SK-N-SH treated with all-trans-retinoic acid at 6 μM for 48 hours (cell line): ENCODE data around the gene MAB21L3.
A peak's percentile ranks its signal among the peaks of the same experiment; 100 is the strongest.

ENCODE experiments used
- ATAC-seq: fragments of 200-7000 bp; cut with Tn5 transposase; 3 replicates; pipeline ENCODE4 v1.9.1; 2020; ENCODE audit warnings: mild to moderate bottlenecking, moderate library complexity
- ARNTL ChIP-seq: fragments of 450-650 bp; formaldehyde crosslinking; IDR thresholded peaks from 2 replicates; pipeline ENCODE4 v1.5.0; 2020; ENCODE audit warnings: low read depth, mild to moderate bottlenecking, moderate library complexity, borderline replicate concordance
- BACH2 ChIP-seq: fragments of 250-450 bp; sonication (Bioruptor Pico); IDR thresholded peaks from 2 replicates; pipeline ENCODE4 v1.9.0; 2021; ENCODE audit warnings: mild to moderate bottlenecking, borderline replicate concordance
- CREB5 ChIP-seq: fragments of 250-450 bp; sonication (Bioruptor Pico); IDR thresholded peaks from 2 replicates; pipeline ENCODE4 v1.5.1; 2020; ENCODE audit warnings: low read depth, mild to moderate bottlenecking, moderate library complexity
- CSDC2 ChIP-seq: fragments of 250-450 bp; sonication (Bioruptor Pico); IDR thresholded peaks from 2 replicates; pipeline ENCODE4 v1.5.0; 2020; ENCODE audit warnings: mild to moderate bottlenecking, moderate library complexity
- ESRRG ChIP-seq: fragments of 250-450 bp; sonication (Bioruptor Pico); IDR thresholded peaks from 2 replicates; pipeline ENCODE4 v1.6.1; 2021; ENCODE audit warnings: mild to moderate bottlenecking
- GLIS3 ChIP-seq: fragments of 250-450 bp; sonication (Bioruptor Pico); IDR thresholded peaks from 2 replicates; pipeline ENCODE4 v1.5.0; 2020; ENCODE audit warnings: mild to moderate bottlenecking, moderate library complexity
- ISL1 ChIP-seq: fragments of 250-450 bp; sonication (Bioruptor Pico); IDR thresholded peaks from 2 replicates; pipeline ENCODE4 v2.1.2; 2022; ENCODE audit warnings: mild to moderate bottlenecking, moderate library complexity
- OSR1 ChIP-seq: fragments of 250-450 bp; sonication (Bioruptor Pico); IDR thresholded peaks from 2 replicates; pipeline ENCODE4 v1.8.0; 2022; ENCODE audit warnings: moderate library complexity, mild to moderate bottlenecking, inconsistent platforms
- PATZ1 ChIP-seq: fragments of 250-450 bp; sonication (Bioruptor Pico); IDR thresholded peaks from 2 replicates; pipeline ENCODE4 v1.8.0; 2020; ENCODE audit warnings: mild to moderate bottlenecking, moderate library complexity, borderline replicate concordance
- POU6F1 ChIP-seq: fragments of 250-450 bp; sonication (Bioruptor Pico); IDR thresholded peaks from 2 replicates; pipeline ENCODE4 v1.8.0; 2021; ENCODE audit warnings: low read depth, mild to moderate bottlenecking, moderate library complexity, borderline replicate concordance
- PPARA ChIP-seq: fragments of 250-450 bp; sonication (Bioruptor Pico); IDR thresholded peaks from 2 replicates; pipeline ENCODE4 v1.5.0; 2020; ENCODE audit warnings: mild to moderate bottlenecking, borderline replicate concordance
- RARB ChIP-seq: fragments of 250-450 bp; sonication (Bioruptor Pico); IDR thresholded peaks from 2 replicates; pipeline ENCODE4 v1.8.0; 2021; ENCODE audit warnings: mild to moderate bottlenecking, moderate library complexity
- SNAI2 ChIP-seq: fragments of 250-450 bp; sonication (Bioruptor Pico); IDR thresholded peaks from 2 replicates; pipeline ENCODE4 v1.5.0; 2020; ENCODE audit warnings: mild to moderate bottlenecking, moderate library complexity
- TOX ChIP-seq: fragments of 250-450 bp; sonication (Bioruptor Pico); IDR thresholded peaks from 2 replicates; pipeline ENCODE4 v1.8.0; 2021; ENCODE audit warnings: mild to moderate bottlenecking, moderate library complexity, borderline replicate concordance
- TSHZ2 ChIP-seq: fragments of 250-450 bp; sonication (Bioruptor Pico); IDR thresholded peaks from 2 replicates; pipeline ENCODE4 v1.5.0; 2020; ENCODE audit warnings: mild to moderate bottlenecking, moderate library complexity
- ZC3H10 ChIP-seq: fragments of 250-450 bp; sonication (Bioruptor Pico); IDR thresholded peaks from 2 replicates; pipeline ENCODE4 v1.5.1; 2021; ENCODE audit warnings: mild to moderate bottlenecking, moderate library complexity
- ZFP3 ChIP-seq: fragments of 250-450 bp; sonication (Bioruptor Pico); IDR thresholded peaks from 2 replicates; pipeline ENCODE4 v1.5.0; 2020; ENCODE audit warnings: mild to moderate bottlenecking, moderate library complexity
- ZNF565 ChIP-seq: fragments of 450-650 bp; formaldehyde crosslinking; conservative IDR thresholded peaks from 2 replicates; pipeline ENCODE4 v1.5.0; 2020; ENCODE audit warnings: low read depth, mild to moderate bottlenecking, moderate library complexity
- ZNF70 ChIP-seq: fragments of 450-650 bp; formaldehyde crosslinking; IDR thresholded peaks from 2 replicates; pipeline ENCODE4 v1.5.0; 2020; ENCODE audit warnings: mild to moderate bottlenecking, moderate library complexity
- ZNF8 ChIP-seq: fragments of 450-650 bp; formaldehyde crosslinking; IDR thresholded peaks from 2 replicates; pipeline ENCODE4 v1.5.0; 2020; ENCODE audit warnings: mild to moderate bottlenecking, moderate library complexity
- TF ChIP-seq, protein P1 (sequence below): fragments of 250-450 bp; sonication (Bioruptor Pico); IDR thresholded peaks from 2 replicates; pipeline ENCODE4 v1.5.1; 2021; ENCODE audit warnings: mild to moderate bottlenecking, moderate library complexity

MAB21L3 gene

GRCh38 chr1:116163533-116163932 is 52.3 kb downstream of the MAB21L3 start:
- TF ChIP-seq ESRRG (no peak), BACH2 (CRISPR knock-in tag) (no peak), ZFP3 (CRISPR knock-in tag) (no peak), ZC3H10 (no peak), ZNF70 (CRISPR knock-in tag) (no peak), ZNF8 (no peak), POU6F1 (CRISPR knock-in tag) (no peak), PPARA (CRISPR knock-in tag) (no peak), TOX (no peak), CSDC2 (no peak), RARB (CRISPR knock-in tag) (no peak), CREB5 (CRISPR knock-in tag) (no peak)
- TF ChIP-seq, protein P1, sequence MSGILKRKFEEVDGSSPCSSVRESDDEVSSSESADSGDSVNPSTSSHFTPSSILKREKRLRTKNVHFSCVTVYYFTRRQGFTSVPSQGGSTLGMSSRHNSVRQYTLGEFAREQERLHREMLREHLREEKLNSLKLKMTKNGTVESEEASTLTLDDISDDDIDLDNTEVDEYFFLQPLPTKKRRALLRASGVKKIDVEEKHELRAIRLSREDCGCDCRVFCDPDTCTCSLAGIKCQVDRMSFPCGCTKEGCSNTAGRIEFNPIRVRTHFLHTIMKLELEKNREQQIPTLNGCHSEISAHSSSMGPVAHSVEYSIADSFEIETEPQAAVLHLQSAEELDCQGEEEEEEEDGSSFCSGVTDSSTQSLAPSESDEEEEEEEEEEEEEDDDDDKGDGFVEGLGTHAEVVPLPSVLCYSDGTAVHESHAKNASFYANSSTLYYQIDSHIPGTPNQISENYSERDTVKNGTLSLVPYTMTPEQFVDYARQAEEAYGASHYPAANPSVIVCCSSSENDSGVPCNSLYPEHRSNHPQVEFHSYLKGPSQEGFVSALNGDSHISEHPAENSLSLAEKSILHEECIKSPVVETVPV (CRISPR knock-in tag) = no peak
- no peak for ATAC-seq

GRCh38 chr1:116164150-116164549 is 53.0 kb downstream of the MAB21L3 start:
- ATAC-seq = peak; percentile 20; the same call in 1 of the 3 replicates
- TF ChIP-seq ESRRG = no peak
- no peak for TF ChIP-seq RARB (CRISPR knock-in tag)
- no peak for TF ChIP-seq TOX
- TF ChIP-seq ISL1 = no peak
- TF ChIP-seq SNAI2 (CRISPR knock-in tag) = no peak
- TF ChIP-seq ZNF8 = no peak
- no peak for TF ChIP-seq ZFP3 (CRISPR knock-in tag)
- no peak for TF ChIP-seq BACH2 (CRISPR knock-in tag)

- ATAC-seq = peak; percentile 31; the same call in 1 of the 3 replicates
- TF ChIP-seq CREB5 (CRISPR knock-in tag) = no peak
- no peak for TF ChIP-seq ZNF70 (CRISPR knock-in tag)
- no peak for TF ChIP-seq ZNF565 (CRISPR knock-in tag)
- no peak for TF ChIP-seq ZC3H10
- TF ChIP-seq BACH2 (CRISPR knock-in tag) = no peak
- no peak for TF ChIP-seq GLIS3
- TF ChIP-seq RARB (CRISPR knock-in tag) = no peak
- no peak for TF ChIP-seq OSR1 (CRISPR knock-in tag)
- TF ChIP-seq PATZ1 (CRISPR knock-in tag) = no peak
- no peak for TF ChIP-seq SNAI2 (CRISPR knock-in tag)
- no peak for TF ChIP-seq ARNTL (CRISPR knock-in tag)
- no peak for TF ChIP-seq ESRRG
- TF ChIP-seq, protein P1 (CRISPR knock-in tag) = no peak
- TF ChIP-seq TSHZ2 = no peak
- TF ChIP-seq, all 23 proteins: peak for 0
These were observed 53.6 kb downstream of the MAB21L3 start for GRCh38 chr1:116164604-116165368.
